ENCODE data around the gene ABI3BP.
A peak's percentile ranks its signal among the peaks of the same experiment; 100 is the strongest.

Gene ABI3BP

DNA sequence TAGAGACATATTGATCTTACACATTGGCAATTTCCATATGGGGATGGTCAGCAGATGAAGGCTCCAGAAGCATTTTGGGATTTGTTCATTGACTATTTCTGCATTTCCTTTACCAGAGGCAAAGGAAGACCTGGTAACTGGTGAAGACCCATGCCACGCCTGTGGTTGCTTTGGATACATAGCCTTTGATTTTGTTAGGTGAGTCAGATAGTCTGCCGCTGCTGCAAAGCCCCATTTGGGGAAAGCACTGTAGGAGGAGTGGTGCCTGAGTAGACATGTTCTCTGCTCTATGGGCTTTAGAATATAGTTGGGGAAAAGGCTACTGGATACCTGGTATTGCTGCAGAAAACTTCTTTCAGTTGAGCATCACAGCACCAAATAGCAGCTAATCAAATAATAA is 227.2 kb downstream of the ABI3BP start:
- no peak for TF ChIP-seq NFIC (IDR thresholded peaks at IDR 0.05)
- no peak for TF ChIP-seq TAF1 (IDR thresholded peaks at IDR 0.05; ENCODE audit: low read depth)
- no peak for TF ChIP-seq EP300 (IDR thresholded peaks at IDR 0.05; ENCODE audit: borderline replicate concordance)
- no peak for TF ChIP-seq CREB1 (IDR thresholded peaks at IDR 0.05; ENCODE audit: low read depth)
- no peak for TF ChIP-seq CEBPB (IDR thresholded peaks at IDR 0.05)
- no peak for TF ChIP-seq FOXM1 (IDR thresholded peaks at IDR 0.05; ENCODE audit: borderline replicate concordance, low read depth)
- no peak for TF ChIP-seq EGR1 (IDR thresholded peaks at IDR 0.05)
- no peak for TF ChIP-seq TEAD4 (IDR thresholded peaks at IDR 0.05)
- TF ChIP-seq, protein P1, sequence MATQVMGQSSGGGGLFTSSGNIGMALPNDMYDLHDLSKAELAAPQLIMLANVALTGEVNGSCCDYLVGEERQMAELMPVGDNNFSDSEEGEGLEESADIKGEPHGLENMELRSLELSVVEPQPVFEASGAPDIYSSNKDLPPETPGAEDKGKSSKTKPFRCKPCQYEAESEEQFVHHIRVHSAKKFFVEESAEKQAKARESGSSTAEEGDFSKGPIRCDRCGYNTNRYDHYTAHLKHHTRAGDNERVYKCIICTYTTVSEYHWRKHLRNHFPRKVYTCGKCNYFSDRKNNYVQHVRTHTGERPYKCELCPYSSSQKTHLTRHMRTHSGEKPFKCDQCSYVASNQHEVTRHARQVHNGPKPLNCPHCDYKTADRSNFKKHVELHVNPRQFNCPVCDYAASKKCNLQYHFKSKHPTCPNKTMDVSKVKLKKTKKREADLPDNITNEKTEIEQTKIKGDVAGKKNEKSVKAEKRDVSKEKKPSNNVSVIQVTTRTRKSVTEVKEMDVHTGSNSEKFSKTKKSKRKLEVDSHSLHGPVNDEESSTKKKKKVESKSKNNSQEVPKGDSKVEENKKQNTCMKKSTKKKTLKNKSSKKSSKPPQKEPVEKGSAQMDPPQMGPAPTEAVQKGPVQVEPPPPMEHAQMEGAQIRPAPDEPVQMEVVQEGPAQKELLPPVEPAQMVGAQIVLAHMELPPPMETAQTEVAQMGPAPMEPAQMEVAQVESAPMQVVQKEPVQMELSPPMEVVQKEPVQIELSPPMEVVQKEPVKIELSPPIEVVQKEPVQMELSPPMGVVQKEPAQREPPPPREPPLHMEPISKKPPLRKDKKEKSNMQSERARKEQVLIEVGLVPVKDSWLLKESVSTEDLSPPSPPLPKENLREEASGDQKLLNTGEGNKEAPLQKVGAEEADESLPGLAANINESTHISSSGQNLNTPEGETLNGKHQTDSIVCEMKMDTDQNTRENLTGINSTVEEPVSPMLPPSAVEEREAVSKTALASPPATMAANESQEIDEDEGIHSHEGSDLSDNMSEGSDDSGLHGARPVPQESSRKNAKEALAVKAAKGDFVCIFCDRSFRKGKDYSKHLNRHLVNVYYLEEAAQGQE (IDR thresholded peaks at IDR 0.05; ENCODE audit: low read depth), result no peak
- TF ChIP-seq YY1 (IDR thresholded peaks at IDR 0.05; ENCODE audit: low read depth), result no peak
- TF ChIP-seq ZBTB7A (IDR thresholded peaks at IDR 0.05; ENCODE audit: low read depth), result no peak
- TF ChIP-seq, protein P2, sequence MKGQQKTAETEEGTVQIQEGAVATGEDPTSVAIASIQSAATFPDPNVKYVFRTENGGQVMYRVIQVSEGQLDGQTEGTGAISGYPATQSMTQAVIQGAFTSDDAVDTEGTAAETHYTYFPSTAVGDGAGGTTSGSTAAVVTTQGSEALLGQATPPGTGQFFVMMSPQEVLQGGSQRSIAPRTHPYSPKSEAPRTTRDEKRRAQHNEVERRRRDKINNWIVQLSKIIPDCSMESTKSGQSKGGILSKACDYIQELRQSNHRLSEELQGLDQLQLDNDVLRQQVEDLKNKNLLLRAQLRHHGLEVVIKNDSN (IDR thresholded peaks at IDR 0.05), result no peak
- no peak for TF ChIP-seq TCF12 (IDR thresholded peaks at IDR 0.05; ENCODE audit: low read depth)
- no peak for TF ChIP-seq RAD21 (IDR thresholded peaks at IDR 0.05; ENCODE audit: low read depth)
- TF ChIP-seq, protein P3, sequence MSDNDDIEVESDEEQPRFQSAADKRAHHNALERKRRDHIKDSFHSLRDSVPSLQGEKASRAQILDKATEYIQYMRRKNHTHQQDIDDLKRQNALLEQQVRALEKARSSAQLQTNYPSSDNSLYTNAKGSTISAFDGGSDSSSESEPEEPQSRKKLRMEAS (IDR thresholded peaks at IDR 0.05), result no peak

DNA sequence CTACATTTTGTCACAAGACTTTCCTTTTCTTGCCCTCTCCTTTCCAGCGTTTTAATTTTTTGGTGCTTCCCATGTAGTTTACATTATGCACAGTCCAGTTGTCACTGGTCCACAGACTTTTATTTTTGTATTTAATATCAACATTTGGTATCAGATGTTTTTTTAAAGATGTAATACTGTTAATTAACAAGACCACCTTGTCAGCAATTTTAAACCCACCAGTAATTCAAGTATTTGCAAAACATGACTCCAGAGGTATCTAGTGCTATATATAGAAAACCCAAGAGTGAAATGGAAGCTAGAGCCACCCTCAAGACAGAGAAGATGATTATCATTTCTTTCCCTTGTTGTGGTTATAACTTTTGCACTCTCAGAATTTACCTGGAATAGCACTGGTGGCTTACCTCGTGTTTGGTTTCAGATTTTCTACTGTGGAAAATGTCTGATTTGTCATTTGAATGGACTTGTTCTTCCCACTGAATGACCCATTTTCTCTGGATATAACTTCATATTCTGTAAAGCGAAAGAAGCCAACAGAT is 227.7 kb downstream of the ABI3BP start:
- TF ChIP-seq RAD21 (IDR thresholded peaks at IDR 0.05; ENCODE audit: low read depth) (no peak), TEAD4 (IDR thresholded peaks at IDR 0.05) (no peak), TAF1 (IDR thresholded peaks at IDR 0.05; ENCODE audit: low read depth) (no peak), TCF12 (IDR thresholded peaks at IDR 0.05; ENCODE audit: low read depth) (no peak), EP300 (IDR thresholded peaks at IDR 0.05; ENCODE audit: borderline replicate concordance) (no peak), EGR1 (IDR thresholded peaks at IDR 0.05) (no peak), CREB1 (IDR thresholded peaks at IDR 0.05; ENCODE audit: low read depth) (no peak), ZBTB7A (IDR thresholded peaks at IDR 0.05; ENCODE audit: low read depth) (no peak), YY1 (IDR thresholded peaks at IDR 0.05; ENCODE audit: low read depth) (no peak), NFIC (IDR thresholded peaks at IDR 0.05) (no peak), CEBPB (IDR thresholded peaks at IDR 0.05) (no peak), FOXM1 (IDR thresholded peaks at IDR 0.05; ENCODE audit: borderline replicate concordance, low read depth) (no peak)
- TF ChIP-seq, protein P3 (IDR thresholded peaks at IDR 0.05), result no peak
- TF ChIP-seq, protein P2 (IDR thresholded peaks at IDR 0.05), result no peak
- TF ChIP-seq, protein P1 (IDR thresholded peaks at IDR 0.05; ENCODE audit: low read depth), result no peak

DNA sequence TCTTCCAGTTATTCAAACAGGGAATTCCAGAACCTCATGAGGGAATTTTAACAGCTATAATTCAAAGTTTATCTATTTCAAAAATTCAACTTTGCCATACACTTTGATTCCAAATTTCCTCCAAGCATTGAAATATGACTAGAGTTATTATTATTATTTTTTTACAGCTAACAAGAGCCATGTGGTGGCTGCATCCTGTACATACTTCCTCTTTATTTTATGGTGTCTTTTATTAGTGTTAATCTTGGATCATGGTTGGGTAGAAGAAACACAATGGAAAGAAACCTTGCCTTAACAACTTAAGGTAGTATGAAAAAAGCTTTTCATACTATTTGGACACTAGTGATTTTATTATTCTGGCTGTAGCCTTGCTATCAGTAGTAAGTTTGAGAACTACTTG is 231.3 kb downstream of the ABI3BP start:
- TF ChIP-seq, protein P3 (IDR thresholded peaks at IDR 0.05), result no peak
- TF ChIP-seq RAD21 (IDR thresholded peaks at IDR 0.05; ENCODE audit: low read depth), result no peak
- TF ChIP-seq CREB1 (IDR thresholded peaks at IDR 0.05; ENCODE audit: low read depth), result no peak
- TF ChIP-seq TAF1 (IDR thresholded peaks at IDR 0.05; ENCODE audit: low read depth), result no peak
- TF ChIP-seq NFIC (IDR thresholded peaks at IDR 0.05), result no peak

DNA sequence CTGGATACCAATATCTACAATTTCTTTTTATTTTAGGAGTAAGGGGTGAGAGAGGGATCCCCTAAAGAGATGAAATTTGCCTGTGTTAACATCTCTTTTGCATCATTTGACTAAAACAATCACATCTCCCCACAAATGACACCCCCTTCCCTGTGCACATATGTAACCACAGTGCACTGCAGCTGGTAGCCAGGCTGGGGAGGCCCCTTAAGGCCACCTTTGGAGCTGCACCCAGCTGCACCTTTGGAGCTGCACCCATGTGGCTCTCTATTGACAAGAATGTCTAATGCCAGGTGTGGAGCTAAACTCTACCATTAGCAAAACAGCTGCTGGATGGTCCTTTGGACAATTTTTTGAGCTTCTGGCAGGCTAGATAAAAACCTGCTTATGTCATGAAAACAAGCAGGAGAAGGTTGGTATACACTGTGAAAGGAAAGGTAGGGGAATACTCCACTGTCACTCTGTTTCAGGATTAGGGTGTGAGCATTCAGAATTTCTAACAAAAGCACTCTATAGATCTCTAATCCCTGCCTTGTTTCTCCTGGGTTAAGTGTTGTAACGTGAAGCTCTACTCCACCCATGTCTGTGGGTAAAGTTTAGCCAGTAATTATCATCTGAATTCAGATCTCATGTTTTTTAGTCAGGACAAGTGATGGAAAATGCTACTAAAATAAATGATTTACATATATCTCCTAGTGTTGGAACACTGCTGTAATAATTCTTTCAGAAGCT is 231.8 kb downstream of the ABI3BP start:
- TF ChIP-seq, protein P1 (IDR thresholded peaks at IDR 0.05; ENCODE audit: low read depth), result no peak
- TF ChIP-seq NFIC (IDR thresholded peaks at IDR 0.05) (no peak), EP300 (IDR thresholded peaks at IDR 0.05; ENCODE audit: borderline replicate concordance) (no peak), TEAD4 (IDR thresholded peaks at IDR 0.05) (no peak), RAD21 (IDR thresholded peaks at IDR 0.05; ENCODE audit: low read depth) (peak; percentile 38), FOXM1 (IDR thresholded peaks at IDR 0.05; ENCODE audit: borderline replicate concordance, low read depth) (no peak)

Measured in Ishikawa (cell line).